HG02840 (cell line): Measurements from ENCODE around the gene TRIM67.

Source experiments
- ATAC-seq: cut with Tn5 transposase; IDR thresholded peaks from one replicate; pipeline ENCODE4 v1.9.1; 2021; ENCODE audit warnings: mild to moderate bottlenecking, moderate library complexity, moderate number of reproducible peaks; ENCODE audit not compliant: unreplicated experiment, low FRiP score

Gene TRIM67

GRCh38 chr1:231181271-231181670, 19.4 kb downstream of the TRIM67 start:
- ATAC-seq, result no peak

DNA sequence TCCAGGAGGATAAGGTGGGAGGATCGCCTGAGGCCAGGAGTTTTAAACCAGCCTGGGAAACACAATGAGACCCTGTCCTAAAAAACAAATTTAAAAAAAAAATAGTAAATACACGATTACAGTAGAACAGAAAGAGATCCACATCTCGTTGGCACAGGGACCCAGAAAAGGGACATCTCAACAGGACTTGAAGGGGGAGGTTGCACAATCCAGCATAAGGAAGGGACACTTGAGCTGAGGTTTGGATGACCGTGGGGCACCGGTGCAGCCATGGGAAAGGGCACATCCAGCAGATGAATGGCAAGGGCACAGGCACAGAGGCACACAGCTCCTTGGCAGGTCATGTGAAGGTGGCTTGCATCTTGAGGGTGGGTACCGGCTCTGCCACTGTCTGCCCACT, 20.5 kb downstream of the TRIM67 start:
- no peak for ATAC-seq

- ATAC-seq, result no peak
These were observed 22.1 kb downstream of the TRIM67 start for GRCh38 chr1:231183639-231184590.

DNA sequence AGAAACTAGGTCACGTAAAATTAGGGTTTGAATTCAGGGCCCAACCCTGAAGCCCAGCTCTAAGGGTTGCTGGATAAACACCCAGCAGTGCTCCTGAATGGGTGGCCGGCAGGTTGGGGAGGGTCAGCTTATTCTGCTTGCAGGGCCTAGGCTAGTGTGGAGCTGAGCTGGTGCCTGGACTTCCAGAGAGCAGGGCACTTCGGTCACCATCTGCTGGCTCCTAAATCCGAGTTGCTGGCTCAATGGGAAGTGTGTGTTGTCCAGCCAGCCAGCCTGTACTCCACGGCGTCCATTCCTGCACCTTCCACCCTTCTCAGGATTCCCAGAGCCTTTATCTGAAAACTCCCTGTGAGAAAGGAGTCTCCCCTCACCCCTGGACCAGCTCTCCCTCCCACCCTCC, 23.0 kb downstream of the TRIM67 start:
- no peak for ATAC-seq

DNA sequence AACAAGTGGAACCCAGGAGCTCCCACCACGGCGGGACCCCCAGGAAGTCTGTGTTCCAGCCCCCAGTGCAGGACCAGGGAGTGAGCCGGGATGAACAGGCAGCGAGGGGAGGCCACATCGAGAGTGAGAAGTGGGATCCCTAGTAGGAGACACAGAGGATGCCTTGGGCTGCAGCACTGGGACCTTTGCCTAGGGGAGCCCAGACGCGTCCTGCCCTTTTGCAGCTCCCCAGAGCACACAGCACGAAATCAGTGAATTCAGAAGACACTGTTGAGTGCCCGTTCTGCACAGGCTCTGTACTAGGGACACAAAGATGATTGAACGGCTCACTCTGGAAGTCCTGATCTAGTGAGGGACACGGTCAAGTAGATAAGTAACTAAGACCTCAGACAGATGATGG, 23.5 kb downstream of the TRIM67 start:
- no peak for ATAC-seq

DNA sequence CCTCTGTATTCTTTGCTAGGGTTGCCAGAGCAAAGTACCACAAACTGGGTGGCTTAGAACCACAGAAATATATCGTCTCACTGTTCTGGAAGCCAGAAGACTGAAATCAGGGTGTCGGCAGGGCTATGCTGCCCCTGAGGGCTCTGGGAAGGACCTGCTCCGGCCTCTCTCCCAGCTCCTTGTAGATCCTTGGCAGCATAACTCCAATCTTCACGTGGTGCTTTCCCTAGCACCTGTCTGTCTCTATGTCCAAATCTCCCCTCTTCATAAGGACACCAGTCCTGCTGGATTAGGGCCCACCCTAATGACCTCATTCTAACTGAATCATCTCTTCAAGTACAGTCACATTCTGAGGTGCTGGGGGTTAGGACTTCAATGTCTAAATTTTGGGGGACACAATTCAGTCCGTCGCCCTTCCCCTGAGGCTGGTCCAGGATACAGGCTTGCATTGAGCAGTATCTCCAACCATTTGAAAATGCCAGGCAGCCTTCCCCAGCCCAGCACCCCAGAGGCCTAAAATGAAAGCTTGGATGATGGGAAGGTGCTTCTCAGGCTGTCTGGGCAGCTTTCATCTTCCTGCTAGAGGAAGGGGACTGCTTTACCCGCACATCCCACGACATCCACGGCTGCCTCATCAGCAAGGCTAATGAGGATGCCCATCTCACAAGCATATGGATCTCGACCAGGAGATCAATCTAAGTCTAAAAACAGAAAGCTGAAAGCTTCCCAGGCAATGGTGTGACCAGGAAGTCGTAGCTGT, 24.7 kb downstream of the TRIM67 start:
- no peak for ATAC-seq

DNA sequence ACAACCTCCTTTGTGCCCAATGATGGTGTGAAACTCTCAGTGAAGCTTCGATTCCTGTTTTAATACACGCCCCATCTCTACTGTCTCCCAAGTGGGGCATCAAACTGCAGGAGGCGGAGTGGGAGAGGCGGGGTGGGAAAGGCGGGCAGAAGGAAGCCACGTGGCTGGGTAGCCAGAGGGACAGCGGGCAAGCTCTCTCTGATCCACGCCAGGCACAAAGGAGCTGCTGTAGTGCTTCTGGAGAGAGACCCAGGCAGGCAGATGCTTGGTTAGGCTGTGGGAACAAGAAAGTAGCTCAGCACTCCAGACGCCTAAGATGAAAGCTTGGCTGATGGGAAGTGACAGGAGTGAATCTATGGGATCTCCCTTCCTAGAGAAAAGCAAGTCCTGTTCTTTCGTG, 25.7 kb downstream of the TRIM67 start:
- ATAC-seq, result no peak

- ATAC-seq, result no peak
These were observed 26.2 kb downstream of the TRIM67 start for GRCh38 chr1:231188072-231188471.

DNA sequence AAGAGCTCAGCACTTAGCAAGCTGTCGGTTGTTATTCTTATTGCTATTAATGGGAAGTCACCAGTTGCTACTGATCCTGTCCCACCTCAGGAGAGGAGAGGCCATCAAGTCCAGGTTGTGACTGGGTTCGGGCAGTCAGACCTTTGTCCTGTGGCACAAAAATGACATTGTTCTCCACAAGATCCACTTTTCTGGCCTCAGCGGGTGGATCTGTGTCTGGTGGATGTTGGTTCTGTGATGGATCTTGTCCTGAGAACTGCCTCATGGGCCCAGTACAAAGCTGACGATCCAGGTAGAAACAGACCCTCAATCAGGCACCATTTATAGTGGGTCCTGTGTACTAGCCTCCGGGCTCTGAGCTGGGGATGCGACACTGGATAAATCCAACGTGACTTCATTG, 26.9 kb downstream of the TRIM67 start:
- no peak for ATAC-seq

DNA sequence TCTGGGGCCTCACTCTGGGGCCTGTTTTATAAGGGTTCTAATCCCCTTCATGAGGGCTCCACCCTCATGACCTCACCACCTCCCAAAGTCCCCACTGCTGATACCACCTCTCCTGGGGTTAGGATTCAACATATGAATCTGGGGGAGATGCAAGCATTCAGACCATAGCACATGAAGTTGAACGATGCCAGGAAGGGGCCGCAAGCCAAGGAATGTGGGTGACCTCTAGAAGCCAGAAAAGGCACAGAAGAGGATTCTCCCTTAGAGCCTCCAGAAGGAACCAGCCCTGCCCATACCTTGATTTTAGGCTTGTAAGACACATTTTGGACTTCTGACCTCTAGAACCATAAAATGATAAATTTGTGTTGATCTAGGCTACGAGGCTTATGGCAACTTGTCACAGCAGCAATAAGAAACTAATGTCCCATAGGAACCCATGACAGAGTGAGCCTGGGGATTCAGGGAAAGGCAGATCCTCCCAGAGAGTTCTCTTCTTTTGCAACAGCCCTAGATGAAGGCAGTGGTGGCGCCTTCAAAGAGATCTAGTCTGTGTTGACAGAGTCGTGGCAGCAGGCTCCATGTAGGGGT, 27.9 kb downstream of the TRIM67 start:
- no peak for ATAC-seq

GRCh38 chr1:231190456-231190855, 28.6 kb downstream of the TRIM67 start:
- ATAC-seq, result no peak

DNA sequence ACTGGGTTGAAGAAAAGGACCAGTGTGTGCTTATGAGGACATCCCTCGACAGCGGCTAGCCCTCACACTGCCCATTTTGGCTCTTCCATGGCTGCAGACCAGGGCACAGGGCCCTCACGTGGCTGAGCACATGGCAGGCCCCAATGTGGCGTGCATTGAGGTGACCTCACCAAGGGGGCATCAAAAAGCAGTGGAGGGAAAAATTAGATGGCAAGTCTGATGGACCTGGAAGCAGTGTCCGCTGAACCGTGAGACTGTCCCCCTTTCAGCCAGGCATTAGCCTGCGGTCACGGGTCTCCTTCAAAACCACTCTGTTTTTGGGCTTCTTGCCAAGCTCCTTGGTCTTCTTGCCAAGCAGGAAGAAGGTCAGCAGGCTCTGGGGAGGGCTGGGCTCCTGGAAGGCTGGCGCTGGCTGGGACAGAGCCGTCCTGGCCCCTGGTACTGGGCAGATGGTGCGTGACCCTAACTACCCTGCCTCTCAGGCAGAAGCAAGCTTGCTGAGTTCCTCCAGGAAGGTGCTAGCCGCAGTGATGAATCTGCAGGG, 30.8 kb downstream of the TRIM67 start:
- ATAC-seq, result no peak

- no peak for ATAC-seq
These were observed 32.0 kb downstream of the TRIM67 start for GRCh38 chr1:231193710-231194340.

- no peak for ATAC-seq
These were observed 32.6 kb downstream of the TRIM67 start for GRCh38 chr1:231194476-231194842.

- ATAC-seq, result no peak
These were observed 33.1 kb downstream of the TRIM67 start for GRCh38 chr1:231194843-231195516.

DNA sequence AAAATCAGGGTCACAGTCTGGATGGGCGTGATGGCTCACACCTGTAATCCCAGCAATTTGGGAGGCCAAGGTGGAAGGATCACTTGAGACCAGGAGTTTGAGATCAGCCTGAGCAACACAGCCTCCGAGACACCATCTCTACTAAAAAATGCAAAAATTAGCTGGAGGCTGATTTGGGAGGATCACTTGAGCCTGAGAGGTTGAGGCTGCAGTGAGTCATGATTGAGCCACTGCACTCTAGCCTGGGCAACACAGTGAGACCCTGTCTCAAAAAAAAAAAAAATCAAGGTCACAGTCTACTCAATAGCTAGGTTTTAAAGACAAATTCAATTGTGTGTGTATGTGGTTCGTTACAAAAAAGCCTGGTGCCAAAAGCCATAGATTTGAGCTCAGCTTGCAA, 34.4 kb downstream of the TRIM67 start:
- no peak for ATAC-seq

DNA sequence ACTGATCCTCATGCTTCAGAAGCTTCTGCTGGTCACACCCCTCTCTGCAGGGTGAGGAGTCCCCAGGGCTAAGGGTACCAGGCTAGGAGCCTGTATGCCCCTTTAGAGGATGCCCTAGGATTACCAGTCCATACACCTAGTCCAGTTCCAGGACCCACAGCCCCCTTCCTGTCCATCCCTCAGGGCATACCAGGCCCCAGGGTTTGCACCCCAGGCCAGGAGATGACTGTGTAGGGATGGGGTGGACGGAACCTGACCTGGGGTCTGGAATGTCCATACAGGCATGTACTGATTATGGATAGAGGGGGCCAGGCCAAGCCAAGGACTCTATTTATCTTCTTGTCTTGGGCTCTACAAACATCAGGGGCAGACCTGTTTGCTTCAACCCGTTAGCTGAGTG, 34.9 kb downstream of the TRIM67 start:
- ATAC-seq, result no peak

- no peak for ATAC-seq
These were observed 38.0 kb downstream of the TRIM67 start for GRCh38 chr1:231199868-231200267.

DNA sequence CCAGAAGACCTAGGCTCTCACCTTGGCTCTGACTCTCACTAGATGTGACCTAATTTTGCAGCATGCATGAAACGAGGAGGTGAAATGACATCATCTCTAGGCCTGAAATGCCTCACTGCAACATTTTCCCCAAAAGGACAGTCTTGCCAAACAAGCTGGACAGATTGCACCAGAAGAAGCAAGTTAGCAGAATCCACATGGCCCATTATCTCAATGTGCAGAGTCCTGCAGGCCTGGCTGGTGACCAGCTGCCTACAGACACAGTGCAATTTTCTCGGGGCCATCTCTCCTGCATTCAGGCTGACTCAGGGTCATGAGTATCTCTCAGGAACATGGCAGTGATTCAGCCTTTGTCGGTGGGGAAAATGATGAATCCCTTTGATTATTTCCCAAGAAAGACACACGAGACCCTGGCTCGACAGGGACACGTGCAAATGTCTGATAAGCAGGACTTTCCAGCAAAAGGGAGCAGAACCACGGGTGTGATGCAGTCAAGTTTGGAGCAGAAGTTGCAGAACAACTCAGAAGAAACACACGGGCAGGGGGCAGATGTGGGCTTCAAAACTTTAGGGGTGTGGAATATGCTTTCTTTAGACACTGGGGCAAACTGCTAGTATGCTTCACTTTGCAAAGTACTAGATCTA, 38.7 kb downstream of the TRIM67 start:
- no peak for ATAC-seq
